K562 (cell line): ENCODE measurements around the gene MLC1. TPM values are rescaled to one million over a fixed set of nuclear protein-coding genes. Genes with fewer than 3 reads are reported as not detected.

Source experiments
- FOXP1 ChIP-seq: sonication (generic); formaldehyde crosslinking; IDR thresholded peaks from 2 replicates; pipeline ENCODE4 v1.8.0; 2022; ENCODE audit warnings: mild to moderate bottlenecking, missing genetic modification reagents
- GATAD2A ChIP-seq: fragments of 450-650 bp; IDR thresholded peaks from 2 replicates; pipeline ENCODE4 v1.6.1; 2017
- HIVEP1 ChIP-seq: fragments of 250-450 bp; sonication (Bioruptor Pico); IDR thresholded peaks from 2 replicates; pipeline ENCODE4 v1.4.0; 2020; ENCODE audit warnings: mild to moderate bottlenecking
- KLF16 ChIP-seq: IDR thresholded peaks from 2 replicates; pipeline ENCODE4 v1.6.1; 2016; ENCODE audit warnings: antibody characterized with exemption
- MAFK ChIP-seq: IDR thresholded peaks from 2 replicates; pipeline ENCODE4 v1.6.1; 2011; ENCODE audit warnings: low read length, improper control_type of control experiment
- NR1H2 ChIP-seq: sonication (generic); formaldehyde crosslinking; IDR thresholded peaks from 2 replicates; pipeline ENCODE4 v1.4.0; 2020; ENCODE audit warnings: mild to moderate bottlenecking, missing genetic modification reagents
- NUFIP1 ChIP-seq: fragments of 450-650 bp; IDR thresholded peaks from 2 replicates; pipeline ENCODE4 v1.6.1; 2018; ENCODE audit not compliant: partially characterized antibody
- RAD21 ChIP-seq, 2 experiments: fragments of 250-450 bp in 1 of 2; fragments of 450-650 bp in 1 of 2; sonication (Bioruptor Pico) in 1 of 2; formaldehyde crosslinking in 1 of 2; IDR thresholded peaks in 1 of 2; conservative IDR thresholded peaks in 1 of 2; 2 replicates each; pipeline versions ENCODE4 v1.4.0 to v1.8.0; 2020 to 2022; ENCODE audit warnings: mild to moderate bottlenecking in 2 of 2, moderate library complexity in 1 of 2
- RBM14 ChIP-seq: fragments of 200-400 bp; formaldehyde crosslinking; IDR thresholded peaks from 2 replicates; pipeline ENCODE4 v1.6.1; 2018; ENCODE audit warnings: low read depth, mild to moderate bottlenecking, low read length, moderate library complexity, borderline replicate concordance; ENCODE audit not compliant: insufficient read depth
- SMAD1 ChIP-seq: fragments of 150-350 bp; IDR thresholded peaks from 2 replicates; pipeline ENCODE4 v1.6.1; 2014; ENCODE audit warnings: low read length, low read depth; ENCODE audit not compliant: partially characterized antibody
- SNIP1 ChIP-seq: fragments of 450-650 bp; IDR thresholded peaks from 2 replicates; pipeline ENCODE4 v1.7.1; 2017; ENCODE audit warnings: low read depth, mild to moderate bottlenecking
- THRAP3 ChIP-seq: fragments of 450-650 bp; IDR thresholded peaks from 2 replicates; pipeline ENCODE4 v1.6.1; 2016; ENCODE audit warnings: mild to moderate bottlenecking, inconsistent platforms, borderline replicate concordance
- U2AF2 ChIP-seq: fragments of 200-400 bp; formaldehyde crosslinking; optimal IDR thresholded peaks from 2 replicates; pipeline ENCODE3; 2017; ENCODE audit warnings: low read depth, mild to moderate bottlenecking, low read length
- ZBTB17 ChIP-seq: fragments of 450-650 bp; formaldehyde crosslinking; IDR thresholded peaks from 2 replicates; pipeline ENCODE4 v1.4.0; 2020; ENCODE audit warnings: mild to moderate bottlenecking
- ZBTB7A ChIP-seq: IDR thresholded peaks from 2 replicates; pipeline ENCODE4 v1.6.1; 2011; ENCODE audit warnings: low read depth, mild to moderate bottlenecking, low read length, moderate library complexity, borderline replicate concordance; ENCODE audit not compliant: control insufficient read depth
- ZNF311 ChIP-seq: fragments of 250-450 bp; sonication (Bioruptor Pico); IDR thresholded peaks from 2 replicates; pipeline ENCODE4 v1.4.0; 2020; ENCODE audit warnings: mild to moderate bottlenecking, moderate library complexity
- ZNF436 ChIP-seq: fragments of 250-450, 450-650 bp; sonication (Bioruptor Pico); formaldehyde crosslinking; IDR thresholded peaks from 2 replicates; pipeline ENCODE4 v1.7.0; 2020; ENCODE audit warnings: mild to moderate bottlenecking
- ZNF57 ChIP-seq: fragments of 450-650 bp; formaldehyde crosslinking; IDR thresholded peaks from 2 replicates; pipeline ENCODE4 v1.4.0; 2020; ENCODE audit warnings: mild to moderate bottlenecking, moderate library complexity
- ZNF586 ChIP-seq: fragments of 450-650 bp; formaldehyde crosslinking; conservative IDR thresholded peaks from 2 replicates; pipeline ENCODE4 v1.4.0; 2020; ENCODE audit warnings: mild to moderate bottlenecking, moderate library complexity
- ZNF76 ChIP-seq: fragments of 250-450 bp; sonication (Bioruptor Pico); IDR thresholded peaks from 2 replicates; pipeline ENCODE4 v1.4.0; 2020; ENCODE audit warnings: mild to moderate bottlenecking, moderate library complexity, borderline replicate concordance
- polyA plus RNA-seq, 8 experiments: library from polyadenylated mRNA; depleted of rRNA in 4 of 8; stranded (reverse) in 5 of 8; unstranded in 3 of 8; fragments of >200 nt; fragmentation: Nextera tagmentation in 2 of 8; fragmentation: Illumina TruSeq in 1 of 8; extraction: Ambion mirVana in 2 of 8; extraction: Trizol in 1 of 8; gene quantifications; 2 replicates each; pipeline versions ENCODE4 v1.2.1 to v1.2.3, GENCODE V29; 2011 to 2014; ENCODE audit warnings: inconsistent platforms in 1 of 8, missing spikeins in 1 of 8
- total RNA-seq, 7 experiments: library from RNA; depleted of rRNA in 6 of 7; stranded (reverse); fragments of >200 nt in 6 of 7; fragmentation: Illumina TruSeq in 2 of 7; extraction: Trizol in 2 of 7; gene quantifications; 2 replicates each; pipeline versions ENCODE4 v1.2.1 to v1.2.3, GENCODE V29; 2011 to 2021; ENCODE audit warnings: low replicate concordance in 1 of 7
- TF ChIP-seq, protein P1 (sequence below): fragments of 450-650 bp; IDR thresholded peaks from one replicate; pipeline ENCODE4 v1.6.1; 2018; ENCODE audit warnings: mild to moderate bottlenecking, moderate library complexity; ENCODE audit not compliant: partially characterized antibody
- TF ChIP-seq, protein P2 (sequence below): fragments of 250-450 bp; sonication (Bioruptor Pico); IDR thresholded peaks from 2 replicates; pipeline ENCODE4 v1.4.0; 2020
- TF ChIP-seq, protein P3 (sequence below): fragments of 450-650 bp; formaldehyde crosslinking; IDR thresholded peaks from 2 replicates; pipeline ENCODE4 v1.4.0; 2022; ENCODE audit warnings: mild to moderate bottlenecking, moderate library complexity
- TF ChIP-seq, protein P4 (sequence below): sonication (generic); formaldehyde crosslinking; IDR thresholded peaks from 2 replicates; pipeline ENCODE4 v1.9.0; 2022; ENCODE audit warnings: mild to moderate bottlenecking, missing genetic modification reagents

MLC1 gene
- total and polyA plus RNA-seq, 9 of the 15 experiments (the other 6 are each of a cell fraction or from before 2014, with no cell fraction given): 0.06 to 0.98 (median 0.39) TPM

DNA sequence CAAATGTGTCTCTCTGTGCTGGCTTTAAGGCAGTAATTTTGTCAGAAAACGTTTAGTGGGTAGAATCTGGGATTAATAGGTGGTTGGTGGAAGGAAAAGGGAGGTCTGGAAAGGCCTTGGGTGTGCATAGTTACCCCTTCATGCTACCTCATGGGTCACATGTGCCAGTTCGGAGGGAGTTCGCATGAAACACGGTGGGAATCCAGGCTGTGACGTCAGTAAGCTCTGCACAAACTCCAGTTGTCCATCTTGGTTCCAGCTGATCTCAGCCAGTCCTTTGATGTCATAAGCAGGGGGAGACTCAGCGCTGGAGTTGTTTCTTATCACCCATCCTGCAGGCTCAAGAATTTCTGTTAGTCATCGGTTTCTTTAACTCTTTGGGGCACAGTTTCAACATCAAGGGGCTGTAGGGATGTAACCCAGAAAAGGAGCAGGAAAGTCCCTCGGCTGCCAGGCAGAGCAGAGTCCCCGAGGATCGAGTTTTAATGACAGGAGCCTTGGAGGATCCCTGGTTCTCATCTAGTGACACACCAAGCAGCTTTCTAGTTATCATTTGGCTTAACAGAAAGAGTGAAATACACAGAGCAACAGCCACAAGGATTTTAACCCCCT lies 33.4 kb upstream of the MLC1 start (continued):
- TF ChIP-seq ZNF436 (CRISPR knock-in tag): no peak
- TF ChIP-seq ZNF311: no peak
- no peak for TF ChIP-seq SNIP1
- no peak for TF ChIP-seq THRAP3
- TF ChIP-seq, protein P1, sequence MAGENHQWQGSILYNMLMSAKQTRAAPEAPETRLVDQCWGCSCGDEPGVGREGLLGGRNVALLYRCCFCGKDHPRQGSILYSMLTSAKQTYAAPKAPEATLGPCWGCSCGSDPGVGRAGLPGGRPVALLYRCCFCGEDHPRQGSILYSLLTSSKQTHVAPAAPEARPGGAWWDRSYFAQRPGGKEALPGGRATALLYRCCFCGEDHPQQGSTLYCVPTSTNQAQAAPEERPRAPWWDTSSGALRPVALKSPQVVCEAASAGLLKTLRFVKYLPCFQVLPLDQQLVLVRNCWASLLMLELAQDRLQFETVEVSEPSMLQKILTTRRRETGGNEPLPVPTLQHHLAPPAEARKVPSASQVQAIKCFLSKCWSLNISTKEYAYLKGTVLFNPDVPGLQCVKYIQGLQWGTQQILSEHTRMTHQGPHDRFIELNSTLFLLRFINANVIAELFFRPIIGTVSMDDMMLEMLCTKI: no peak
- TF ChIP-seq SMAD1: peak; percentile 16
- no peak for TF ChIP-seq ZBTB17 (CRISPR knock-in tag)
- TF ChIP-seq MAFK: peak; percentile 59; the same call in 1 of the 2 replicates
- TF ChIP-seq, protein P2, sequence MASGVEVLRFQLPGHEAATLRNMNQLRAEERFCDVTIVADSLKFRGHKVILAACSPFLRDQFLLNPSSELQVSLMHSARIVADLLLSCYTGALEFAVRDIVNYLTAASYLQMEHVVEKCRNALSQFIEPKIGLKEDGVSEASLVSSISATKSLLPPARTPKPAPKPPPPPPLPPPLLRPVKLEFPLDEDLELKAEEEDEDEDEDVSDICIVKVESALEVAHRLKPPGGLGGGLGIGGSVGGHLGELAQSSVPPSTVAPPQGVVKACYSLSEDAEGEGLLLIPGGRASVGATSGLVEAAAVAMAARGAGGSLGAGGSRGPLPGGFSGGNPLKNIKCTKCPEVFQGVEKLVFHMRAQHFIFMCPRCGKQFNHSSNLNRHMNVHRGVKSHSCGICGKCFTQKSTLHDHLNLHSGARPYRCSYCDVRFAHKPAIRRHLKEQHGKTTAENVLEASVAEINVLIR: peak; percentile 79
- TF ChIP-seq U2AF2: no peak
- no peak for TF ChIP-seq NR1H2 (CRISPR knock-in tag)
- no peak for TF ChIP-seq ZBTB7A
- TF ChIP-seq ZNF76 (CRISPR knock-in tag): no peak
- TF ChIP-seq KLF16: peak; percentile 76
- peak; percentile 40; the same call in 1 of the 2 replicates for TF ChIP-seq FOXP1 (CRISPR knock-in tag)
- 0 out of 2 replicates have a peak, but pooled peaks have one; percentile 31 for TF ChIP-seq GATAD2A
- TF ChIP-seq RAD21 (CRISPR knock-in tag; conservative IDR thresholded peaks at IDR 0.05 in 1 of 2, IDR thresholded peaks at IDR 0.05 in 1 of 2): no peak
- no peak for TF ChIP-seq ZNF57 (CRISPR knock-in tag)
- no peak for TF ChIP-seq HIVEP1
- TF ChIP-seq, protein P3, sequence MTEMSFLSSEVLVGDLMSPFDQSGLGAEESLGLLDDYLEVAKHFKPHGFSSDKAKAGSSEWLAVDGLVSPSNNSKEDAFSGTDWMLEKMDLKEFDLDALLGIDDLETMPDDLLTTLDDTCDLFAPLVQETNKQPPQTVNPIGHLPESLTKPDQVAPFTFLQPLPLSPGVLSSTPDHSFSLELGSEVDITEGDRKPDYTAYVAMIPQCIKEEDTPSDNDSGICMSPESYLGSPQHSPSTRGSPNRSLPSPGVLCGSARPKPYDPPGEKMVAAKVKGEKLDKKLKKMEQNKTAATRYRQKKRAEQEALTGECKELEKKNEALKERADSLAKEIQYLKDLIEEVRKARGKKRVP (CRISPR knock-in tag): no peak
- TF ChIP-seq RBM14: no peak
- TF ChIP-seq, protein P4, sequence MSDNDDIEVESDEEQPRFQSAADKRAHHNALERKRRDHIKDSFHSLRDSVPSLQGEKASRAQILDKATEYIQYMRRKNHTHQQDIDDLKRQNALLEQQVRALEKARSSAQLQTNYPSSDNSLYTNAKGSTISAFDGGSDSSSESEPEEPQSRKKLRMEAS (CRISPR knock-in tag): peak; percentile 88
- no peak for TF ChIP-seq ZNF586 (CRISPR knock-in tag)
- no peak for TF ChIP-seq NUFIP1
